GM23248 (cell line): ENCODE results near the gene HMGXB4.

Experiments
- EZH2 ChIP-seq: fragments of 200-600 bp; sonication (generic); IDR thresholded peaks from 2 replicates; pipeline ENCODE4 v1.6.1; 2018; ENCODE audit warnings: antibody characterized with exemption, mild to moderate bottlenecking; ENCODE audit not compliant: insufficient read depth, poor library complexity, severe bottlenecking
- EZH2phosphoT487 ChIP-seq: fragments of 200-600 bp; sonication (generic); IDR thresholded peaks from 2 replicates; pipeline ENCODE4 v1.6.1; 2018; ENCODE audit warnings: antibody characterized with exemption, moderate library complexity, mild to moderate bottlenecking, low read depth; ENCODE audit not compliant: insufficient read depth

- TF ChIP-seq EZH2: no peak
- no peak for TF ChIP-seq EZH2phosphoT487
Measured at GRCh38 chr22:35226958-35227647, 30.2 kb upstream of the HMGXB4 start.
